NK-92 (cell line): ENCODE data around the gene IL4I1.

Experiments used
- DNase-seq: peaks from one replicate; lab custom pipeline; 2025; ENCODE audit not compliant: unreplicated experiment; lab: John Stamatoyannopoulos, UW

Gene IL4I1

DNA sequence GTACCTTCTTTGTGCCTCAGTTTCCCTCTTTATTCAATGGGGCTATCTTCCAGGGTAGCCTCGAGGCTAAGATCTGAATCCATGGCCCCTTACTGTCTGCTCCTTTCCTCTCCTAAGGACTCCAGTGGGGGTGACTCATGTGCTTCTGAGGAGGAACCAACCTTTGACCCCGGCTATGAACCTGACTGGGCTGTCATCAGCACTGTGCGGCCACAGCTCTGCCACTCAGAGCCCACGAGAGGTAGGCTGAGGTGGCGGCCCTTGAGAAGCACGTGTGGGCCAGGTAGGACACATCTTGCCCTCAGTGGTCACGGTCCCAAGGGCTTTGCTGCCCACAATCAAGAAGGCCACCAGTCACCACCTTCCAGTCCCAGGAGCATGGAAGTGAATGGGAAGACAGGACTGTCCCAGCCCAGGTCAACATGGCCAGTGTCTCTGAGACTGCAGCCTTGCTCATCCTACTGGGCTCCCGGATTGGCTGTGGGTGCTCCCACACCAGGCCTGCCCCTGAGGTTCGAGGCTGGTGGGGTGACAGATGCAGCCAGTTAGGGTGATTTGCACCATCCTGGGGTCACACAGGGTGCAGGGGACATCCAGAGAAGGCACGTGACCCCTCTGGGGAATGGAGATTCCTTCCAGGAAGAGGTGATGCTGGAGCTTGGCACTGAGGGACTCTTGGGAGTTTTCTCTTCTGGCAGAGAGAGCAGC, 16.4 kb downstream of the IL4I1 start:
- no peak for DNase-seq

- no peak for DNase-seq
Observed at GRCh38 chr19:49879243-49879963, 17.3 kb downstream of the IL4I1 start.

DNA sequence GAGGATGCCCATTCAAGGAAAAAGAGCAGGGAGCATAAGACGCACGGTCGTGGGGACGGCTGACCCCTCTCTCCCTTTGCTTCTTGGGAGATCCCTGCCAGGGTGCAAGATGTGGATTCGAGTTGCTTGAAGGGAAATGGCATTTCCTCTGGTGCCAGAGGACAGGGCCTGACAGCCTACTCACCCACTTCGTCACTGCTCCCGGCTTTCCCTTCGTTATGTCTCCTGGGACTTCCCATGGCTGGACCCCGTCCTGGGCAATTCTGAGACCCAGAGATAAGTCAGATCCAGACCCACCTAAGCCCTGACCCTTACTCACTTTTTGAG, 18.0 kb downstream of the IL4I1 start:
- DNase-seq, result no peak

- peak; percentile 80 for DNase-seq
Observed at GRCh38 chr19:49877879-49878743, 18.6 kb downstream of the IL4I1 start.

DNA sequence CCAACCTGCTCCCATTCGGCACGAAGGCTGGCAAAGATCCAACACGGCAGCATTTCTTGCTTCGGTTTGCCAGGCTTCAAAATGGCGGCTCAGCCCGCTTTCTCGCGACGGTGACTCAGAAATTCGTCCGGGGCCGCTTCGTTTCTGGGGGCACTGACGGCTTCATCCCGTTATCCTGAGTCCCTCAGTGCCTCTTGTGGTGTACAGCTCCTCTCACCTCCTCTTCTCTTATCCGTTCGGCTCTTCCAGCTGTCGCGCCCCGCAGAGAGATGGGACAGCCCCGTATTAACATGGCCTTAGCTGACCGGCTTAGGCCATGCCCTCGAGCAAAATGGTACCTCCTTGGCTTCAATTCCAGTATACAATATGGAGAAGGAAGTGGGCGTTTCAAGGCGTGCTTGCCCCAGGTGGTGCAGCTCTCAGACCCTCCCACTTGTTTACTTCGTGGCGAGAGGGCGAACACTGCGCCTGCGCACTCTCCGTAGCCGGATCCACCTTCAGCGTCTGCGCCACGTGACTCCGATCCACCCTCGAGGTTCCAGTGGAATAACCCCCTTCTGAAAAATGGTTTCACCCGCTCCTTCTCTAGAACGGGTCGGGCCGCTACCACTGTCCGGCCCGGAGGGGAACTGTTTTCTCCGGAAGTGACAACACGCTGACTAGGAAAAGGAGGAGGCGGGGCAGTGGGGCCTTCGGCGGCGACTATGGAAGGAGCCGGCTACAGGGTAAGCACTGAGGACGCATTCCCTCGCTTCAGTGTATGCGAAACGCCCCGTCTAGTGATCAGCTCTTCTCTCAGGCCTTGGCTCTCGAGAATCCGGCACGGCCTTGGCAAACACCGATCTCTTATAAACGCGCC, 19.4 kb downstream of the IL4I1 start, which contains the start of the genes AKT1S1 and TBC1D17:
Gene AKT1S1, minus strand, starts transcription at position 336 of the 859 bp plus-strand sequence. CDS start 4,060 bp downstream, outside the sequence.
Gene TBC1D17, plus strand, starts transcription at position 683 of the 859 bp plus-strand sequence. Its CDS starts 22 bp downstream, at position 705.
- DNase-seq, result peak; percentile 96

- DNase-seq, result peak; percentile 63
Observed at GRCh38 chr19:49876422-49877019, 20.2 kb downstream of the IL4I1 start.

GRCh38 chr19:49875857-49876421, 20.7 kb downstream of the IL4I1 start:
- no peak for DNase-seq

DNA sequence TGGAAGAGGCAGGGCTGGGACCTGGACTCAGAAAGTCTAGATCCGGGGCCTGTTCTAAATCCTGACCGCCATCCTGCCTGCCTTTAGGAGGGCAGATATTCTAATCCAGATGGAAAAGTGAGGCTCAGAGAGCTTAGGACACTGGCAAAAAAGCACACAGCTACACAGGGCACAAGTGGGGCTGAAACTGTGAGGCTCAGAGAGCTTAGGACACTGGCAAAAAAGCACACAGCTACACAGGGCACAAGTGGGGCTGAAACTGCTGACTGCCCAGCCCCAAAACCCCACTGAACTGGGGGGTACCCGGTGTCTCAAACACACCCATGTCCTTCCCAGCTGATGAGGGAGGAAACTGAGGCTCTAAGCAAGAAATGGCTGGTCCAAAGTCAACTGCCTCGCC, 21.5 kb downstream of the IL4I1 start:
- no peak for DNase-seq

DNA sequence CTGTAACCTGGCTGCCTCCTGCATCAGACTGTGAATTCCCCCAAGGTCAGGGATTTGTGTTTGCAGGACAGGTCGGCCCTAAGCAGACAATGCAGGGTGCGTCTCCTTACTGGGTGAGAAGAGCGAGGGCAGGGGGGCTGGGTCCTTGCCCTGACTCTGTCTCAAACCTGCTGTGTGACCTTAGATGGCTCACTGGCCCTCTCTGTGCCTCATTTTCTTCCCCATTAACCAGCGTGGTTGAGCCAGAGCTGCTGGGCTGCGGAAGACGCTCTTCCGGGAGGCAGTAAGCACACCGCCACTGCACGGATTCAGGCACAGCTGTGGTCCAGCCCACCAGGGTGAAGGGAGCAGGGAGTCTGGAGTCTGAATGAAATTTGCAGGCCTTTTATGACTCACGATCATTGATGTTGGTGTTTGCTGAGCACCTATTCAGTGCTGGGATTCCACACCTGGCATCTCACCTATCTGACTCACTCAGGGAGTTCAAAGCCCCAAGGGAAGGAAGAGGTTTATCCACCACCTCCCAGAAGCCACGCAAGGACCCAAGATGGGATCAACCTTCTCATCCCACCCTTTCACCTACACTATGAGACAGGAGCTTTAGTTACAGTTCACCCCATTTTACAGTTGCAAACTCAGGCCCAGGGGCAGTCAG, 22.1 kb downstream of the IL4I1 start:
- DNase-seq, result no peak

DNA sequence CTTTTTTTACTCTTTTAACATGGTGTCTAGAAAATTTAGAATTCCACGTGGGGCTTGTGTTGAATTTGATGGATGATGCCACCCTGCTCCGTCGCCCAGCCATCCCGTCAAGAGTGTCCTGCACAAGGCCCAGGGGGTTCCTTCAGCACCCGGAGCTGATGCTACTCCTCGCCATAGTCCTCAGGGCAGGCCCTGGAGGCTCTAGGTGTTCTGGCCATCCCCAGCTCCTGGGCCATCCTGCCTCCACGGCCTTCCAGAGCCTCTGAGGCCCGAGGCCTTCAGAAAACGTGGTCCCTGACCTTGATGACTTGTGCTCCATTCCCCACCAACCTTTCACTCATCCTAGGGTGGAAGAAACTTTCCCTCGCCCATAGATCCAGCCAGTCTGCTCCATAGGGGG, 22.9 kb downstream of the IL4I1 start:
- DNase-seq, result no peak

DNA sequence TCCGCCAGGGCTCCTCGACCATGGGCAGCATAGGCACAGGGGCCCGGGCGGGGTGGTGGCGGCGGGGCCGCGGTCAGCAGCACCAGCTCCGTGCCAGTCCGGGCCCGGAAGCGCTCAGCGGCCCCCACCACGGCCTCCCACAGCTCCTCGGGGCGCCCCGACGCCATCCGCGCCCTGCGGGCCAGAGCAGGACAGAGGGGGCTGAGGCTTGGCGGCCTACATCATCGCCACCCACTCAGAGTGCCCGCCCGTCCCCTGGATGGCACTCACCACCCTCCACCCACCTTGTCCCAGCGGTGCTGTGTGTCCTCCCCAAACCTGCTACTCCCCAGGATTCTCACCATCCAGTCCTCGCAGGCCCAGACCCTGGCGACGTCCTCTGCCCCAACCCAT, 23.6 kb downstream of the IL4I1 start:
- DNase-seq, result no peak

DNA sequence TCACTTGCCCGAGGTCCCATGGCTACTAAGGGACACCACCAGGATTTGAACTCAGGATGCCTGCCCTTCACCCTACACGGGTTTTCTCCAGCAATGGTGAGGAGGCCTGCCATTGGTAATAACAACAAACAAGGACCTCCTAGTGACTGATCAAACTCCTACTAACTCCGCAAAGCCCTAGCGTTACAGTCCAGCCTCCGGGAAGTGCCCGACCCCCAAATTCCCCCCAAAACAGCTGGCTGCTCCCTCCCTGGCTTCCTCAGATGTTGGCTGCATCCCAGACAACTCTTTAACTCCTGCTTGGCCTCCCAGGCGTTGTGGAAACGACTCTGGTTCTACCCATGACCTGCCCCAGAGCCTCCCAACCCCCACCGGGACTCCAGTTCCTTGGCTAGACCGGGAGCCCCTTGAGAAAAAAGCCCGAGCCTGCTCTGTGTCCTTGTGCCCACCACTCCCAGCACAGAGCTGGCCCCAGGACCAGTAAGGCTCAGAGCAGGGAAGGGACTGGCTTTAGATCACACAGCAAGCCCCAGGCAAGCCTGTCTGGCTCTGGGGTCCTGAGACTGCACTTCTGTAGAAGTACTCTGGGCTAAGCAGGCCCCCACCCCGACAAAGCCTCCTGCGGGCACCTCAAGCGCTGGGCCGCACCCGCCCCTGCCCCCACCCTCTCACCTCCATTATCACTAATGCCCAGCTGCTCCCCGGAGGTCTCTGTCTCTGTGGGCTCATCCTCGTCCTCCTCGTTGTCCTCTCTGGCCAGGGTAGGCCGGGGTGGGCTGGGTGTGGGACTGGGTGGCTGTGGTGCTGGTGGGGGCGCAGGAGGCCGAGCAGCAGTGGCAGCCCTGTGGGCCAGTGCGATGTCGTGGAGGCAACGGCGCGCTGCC, 24.2 kb downstream of the IL4I1 start:
- DNase-seq, result no peak

GRCh38 chr19:49871349-49871985, 25.2 kb downstream of the IL4I1 start:
- no peak for DNase-seq

GRCh38 chr19:49870309-49870901, 26.3 kb downstream of the IL4I1 start:
- no peak for DNase-seq

DNA sequence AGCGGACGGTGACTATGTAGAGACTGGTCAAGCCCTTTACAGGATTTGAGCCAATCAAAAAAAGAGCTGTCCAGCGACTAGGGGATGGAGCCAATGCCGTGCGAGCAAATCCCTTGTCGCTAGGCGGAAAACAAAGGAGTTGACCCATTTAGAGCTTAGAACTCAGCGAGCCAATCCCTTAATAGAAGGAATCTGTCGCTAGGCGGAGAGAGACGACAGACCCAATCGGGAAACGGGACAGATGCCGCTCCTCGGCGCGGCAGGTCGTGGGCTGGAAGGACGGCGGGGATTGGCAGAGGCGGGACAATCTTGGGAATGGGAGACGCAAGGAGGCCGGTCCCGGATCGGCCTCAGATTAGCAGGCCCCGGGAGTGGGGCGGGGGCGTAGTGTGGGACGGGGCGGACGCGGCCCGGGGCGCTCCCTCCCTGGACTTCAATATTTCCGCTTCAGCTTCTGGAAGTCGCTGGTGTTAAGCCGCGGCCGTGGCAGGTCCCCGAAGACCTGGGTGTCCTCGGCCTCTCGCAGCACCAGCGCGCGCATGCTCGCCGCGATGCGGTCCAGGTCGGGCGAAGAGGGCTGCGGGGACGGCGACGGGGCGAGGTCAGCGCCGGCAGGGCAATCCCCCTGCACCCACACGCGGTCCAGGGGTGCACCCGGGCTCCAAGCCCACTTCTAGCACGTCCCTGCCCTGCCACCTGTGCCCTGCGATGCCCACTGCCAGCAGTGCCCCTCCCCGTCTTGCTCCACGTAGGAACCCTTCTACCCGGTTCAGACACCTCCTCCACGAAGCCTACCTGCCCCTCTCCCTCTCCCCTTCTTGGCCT, 27.0 kb downstream of the IL4I1 start:
- peak; percentile 65 for DNase-seq

DNA sequence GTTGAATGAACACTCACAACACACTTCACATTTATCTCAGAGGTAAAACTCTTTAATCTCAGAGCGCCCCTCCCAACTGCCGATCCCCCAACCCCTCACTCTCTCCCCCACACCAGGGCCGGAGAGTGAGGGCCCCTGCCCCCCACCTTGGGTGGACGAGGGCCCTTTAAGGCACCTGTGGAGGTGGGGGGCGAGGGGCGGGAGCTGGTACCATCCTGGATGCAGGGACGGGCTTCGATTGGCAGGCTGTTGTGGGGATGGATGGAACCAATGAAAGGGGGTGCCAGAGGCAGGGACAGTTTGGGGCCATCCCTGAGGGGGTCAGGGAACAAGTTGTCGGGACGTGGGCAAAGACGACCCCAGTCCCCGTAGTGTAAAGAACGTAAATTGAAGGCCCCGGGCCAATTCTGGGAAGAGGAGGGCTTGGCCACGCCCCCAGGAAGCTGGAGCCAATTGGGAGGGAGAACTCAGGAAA, 27.6 kb downstream of the IL4I1 start:
- DNase-seq, result no peak
